Heart right ventricle (tissue), 16 donors: ENCODE data around the gene S100A12. TPM values are rescaled to one million over a fixed set of nuclear protein-coding genes. Genes with fewer than 3 reads are reported as not detected.

Experiments used
- ATAC-seq, 8 donors: fragments of 200-7000 bp; cut with Tn5 transposase; one replicate each; pipeline ENCODE4 v1.9.1; 2020; ENCODE audit warnings: mild to moderate bottlenecking in 8 of 8, moderate library complexity in 8 of 8, moderate number of reproducible peaks in 1 of 8
- DNase-seq, 2 donors: peaks; one replicate each; pipeline ENCODE4 v3.0.0-alpha.2; 2020
- H3K27ac ChIP-seq, 10 donors: fragments of 200-600 bp; sonication (generic) in 2 of 10; one replicate each; pipeline versions ENCODE4 v1.5.0 to v1.8.0; 2020 to 2022; ENCODE audit warnings: mild to moderate bottlenecking in 3 of 10
- H3K27me3 ChIP-seq, 7 donors: fragments of 200-600 bp; one replicate each; pipeline ENCODE4 v1.8.0; 2021 to 2022; ENCODE audit warnings: mild to moderate bottlenecking in 2 of 7
- H3K36me3 ChIP-seq, 9 donors: fragments of 200-600 bp; sonication (generic) in 1 of 9; one replicate each; pipeline versions ENCODE4 v1.5.0 to v1.8.0; 2020 to 2022; ENCODE audit warnings: mild to moderate bottlenecking in 2 of 9
- H3K4me1 ChIP-seq, 9 donors: fragments of 200-600 bp; sonication (generic) in 1 of 9; one replicate each; pipeline versions ENCODE4 v1.5.0 to v1.8.0; 2020 to 2022; ENCODE audit warnings: mild to moderate bottlenecking in 4 of 9
- H3K4me3 ChIP-seq, 10 donors: fragments of 200-600 bp; sonication (generic) in 2 of 10; one replicate each; pipeline versions ENCODE4 v1.5.0 to v1.8.0; 2020 to 2022; ENCODE audit warnings: mild to moderate bottlenecking in 7 of 10, moderate library complexity in 2 of 10
- H3K9me3 ChIP-seq, 11 donors: fragments of 200-600 bp in 10 of 11; sonication (generic) in 2 of 11; one replicate each; pipeline versions ENCODE4 v1.5.0 to v1.8.0; 2013 to 2022; ENCODE audit warnings: mild to moderate bottlenecking in 2 of 11, control low read depth in 1 of 11, moderate library complexity in 1 of 11
- WGBS, 2 donors: extraction: QIAGEN DNeasy Blood & Tissue Kit; methylation state at CpG; one replicate each; pipeline ENCODE4 v1.1.7; 2013; ENCODE audit warnings: inconsistent platforms in 1 of 2; 5-methylcytosine and 5-hydroxymethylcytosine counted together
- intact Hi-C, 10 donors: fragments of 100-400 bp; cut with DNase I; formaldehyde crosslinking; loops; one replicate each; pipeline versions ENCODE4 v1.11.1 to v1.14.2; 2022
- polyA plus RNA-seq, 2 donors: library from polyadenylated mRNA; stranded (reverse); fragments of 200-250 nt; gene quantifications; one replicate each; pipeline ENCODE4 v1.2.3, GENCODE V29; 2013
- total RNA-seq, 10 donors: library from RNA; stranded (reverse); fragmentation: NEBNext Ultra II Directional in 3 of 10; extraction: Animal tissue kit (Norgen Biotek cat#: 25700) in 3 of 10; gene quantifications; one replicate each; pipeline versions ENCODE4 v1.2.1 to v1.2.4, GENCODE V29; 2021 to 2023
- TF ChIP-seq, protein P1 (sequence below), 9 donors: fragments of 200-600 bp; sonication (generic) in 2 of 9; IDR thresholded peaks; one replicate each; pipeline versions ENCODE4 v1.5.0 to v1.8.0; 2021 to 2022; ENCODE audit warnings: antibody characterized with exemption in 9 of 9, mild to moderate bottlenecking in 5 of 9, moderate library complexity in 1 of 9
- donor health status: Arrhythmogenic right ventricular cardiomyopathy.
- donor health status: ischemic (EF 13 %, LVEDD 7.1; RV severe dilation, severe dysfunction).
- donor health status: healthy with polysubstance abuse.
- donor health status: DM: no; HTN: yes; CAD: no.
- donor health status: DM: no; HTN: no; CAD: no.
- donor health status: ischemic (EF 25% LVEDD 6.9; RV normal size, moderate dysfunction).
- donor health status: ischemic (EF 25% LVEDD 5.7; RV mildly dilated, moderate dysfunction).
- donor health status: healthy.
- donor health status: DM: yes; HTN: yes; CAD: no.
- donor health status: Ischemic cardiomyopathy.
- donor health status: ischemic (EF 35%, LVEDD 5.7; RV mildly dilated, moderate dysfunction).
- donor health status: nonischemic (EF 11% LVEDD 7.7; RV severe dilation, severe dysfunction).
- donor health status: DM: yes; HTN: yes; CAD: no.
- donor health status: PGD.
- donor health status: ischemic (EF 29% LVEDD 5.4; RV normal size, mild dysfunction).
- donor health status: nonischemic (EF 23%, LVEDD 6.1; RV moderate dilation, normal function).

S100A12 gene
- total and polyA plus RNA-seq, 12 donors: 0.49 to 12.9 (median 4.1) TPM; not detected in 1

DNA sequence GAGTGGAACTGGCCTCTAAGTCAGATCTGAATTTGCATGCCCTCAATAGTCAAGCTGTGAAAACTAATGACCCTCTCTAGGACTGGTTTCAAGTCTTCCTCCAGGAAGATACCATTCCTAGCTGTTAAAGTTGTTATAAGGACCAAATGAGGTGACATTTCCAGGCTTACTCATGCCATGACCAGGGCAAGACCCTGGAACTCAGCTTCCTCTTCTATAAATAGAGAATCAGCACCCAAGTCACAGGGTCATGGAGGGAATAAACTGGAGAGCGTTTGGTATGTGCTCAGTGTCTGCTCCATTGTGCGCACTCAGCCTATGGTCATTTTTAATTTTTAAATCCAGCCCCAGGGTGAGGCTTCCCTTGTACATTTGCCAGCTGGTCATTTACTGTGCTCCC, 15.2 kb downstream of the S100A12 start:
- H3K9me3 ChIP-seq: no peaks in the 10 kb centered on the region
- 74 to 81% methylated on average over 2 of the region's 2 CpGs for WGBS, 2 donors
- DNase-seq (no peak), ATAC-seq (peak in 5 of 8 donors; percentile 26 to 60 (median 43))
- TF ChIP-seq, protein P1, sequence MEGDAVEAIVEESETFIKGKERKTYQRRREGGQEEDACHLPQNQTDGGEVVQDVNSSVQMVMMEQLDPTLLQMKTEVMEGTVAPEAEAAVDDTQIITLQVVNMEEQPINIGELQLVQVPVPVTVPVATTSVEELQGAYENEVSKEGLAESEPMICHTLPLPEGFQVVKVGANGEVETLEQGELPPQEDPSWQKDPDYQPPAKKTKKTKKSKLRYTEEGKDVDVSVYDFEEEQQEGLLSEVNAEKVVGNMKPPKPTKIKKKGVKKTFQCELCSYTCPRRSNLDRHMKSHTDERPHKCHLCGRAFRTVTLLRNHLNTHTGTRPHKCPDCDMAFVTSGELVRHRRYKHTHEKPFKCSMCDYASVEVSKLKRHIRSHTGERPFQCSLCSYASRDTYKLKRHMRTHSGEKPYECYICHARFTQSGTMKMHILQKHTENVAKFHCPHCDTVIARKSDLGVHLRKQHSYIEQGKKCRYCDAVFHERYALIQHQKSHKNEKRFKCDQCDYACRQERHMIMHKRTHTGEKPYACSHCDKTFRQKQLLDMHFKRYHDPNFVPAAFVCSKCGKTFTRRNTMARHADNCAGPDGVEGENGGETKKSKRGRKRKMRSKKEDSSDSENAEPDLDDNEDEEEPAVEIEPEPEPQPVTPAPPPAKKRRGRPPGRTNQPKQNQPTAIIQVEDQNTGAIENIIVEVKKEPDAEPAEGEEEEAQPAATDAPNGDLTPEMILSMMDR (IDR thresholded peaks at IDR 0.05): no peak
- intact Hi-C loops: loop anchor here in 1 of 10 donors (5.0 kb wide), 1 partner anchor 122 kb away; no protein-coding TSS in a partner anchor
- peaks cover 0 to 60% (median 6%) of the 10 kb centered on the region in 9 donors for H3K4me1 ChIP-seq
- H3K4me3 ChIP-seq: peak overlapping the region in 1 of 10 donors; percentile 50
- peak overlapping the region in 2 of 10 donors; percentile 10 to 86 for H3K27ac ChIP-seq
- peaks cover 0 to 5% (median 0%) of the 10 kb centered on the region in 9 donors for H3K36me3 ChIP-seq
- H3K27me3 ChIP-seq: no peaks in the 10 kb centered on the region

DNA sequence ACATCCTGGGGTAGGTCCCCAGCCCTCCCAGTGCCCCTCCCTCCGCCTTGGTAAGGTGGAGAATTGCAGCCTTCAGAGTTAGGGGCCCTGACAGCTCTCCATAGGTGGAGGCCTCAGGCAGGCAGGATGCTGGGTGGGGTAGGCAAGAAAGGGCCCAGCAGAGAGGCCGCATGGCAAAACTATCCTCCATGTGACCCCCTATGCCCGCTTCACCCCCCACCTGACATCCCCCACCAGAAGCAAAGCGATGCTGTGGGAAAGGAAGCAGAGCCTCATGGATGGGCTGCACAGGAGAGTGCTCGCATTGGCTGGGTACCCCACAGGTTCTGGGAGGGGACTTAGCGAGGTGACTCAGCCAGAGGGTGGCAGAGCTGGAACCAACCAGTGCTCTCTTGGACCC, 16.2 kb downstream of the S100A12 start:
- H3K36me3 ChIP-seq: peaks cover 0 to 5% (median 0%) of the 10 kb centered on the region in 9 donors
- DNase-seq: no peak
- peak overlapping the region in 2 of 10 donors; percentile 48 to 86 for H3K27ac ChIP-seq
- ATAC-seq: no peak
- peaks cover 0 to 51% (median 6%) of the 10 kb centered on the region in 9 donors for H3K4me1 ChIP-seq
- peak overlapping the region in 1 of 10 donors; percentile 50 for H3K4me3 ChIP-seq
- no peaks in the 10 kb centered on the region for H3K9me3 ChIP-seq
- no peaks in the 10 kb centered on the region for H3K27me3 ChIP-seq
- intact Hi-C loops: loop anchor here in 4 of 10 donors (5.0 to 10.0 kb wide), 3 partner anchors 48 to 386 kb away; partner anchors contain the start of gene S100A2 (in 3 of the 4)
- WGBS, 2 donors: 93 to 95% methylated on average over 6 of the region's 6 CpGs
- TF ChIP-seq, protein P1 (IDR thresholded peaks at IDR 0.05): no peak

GRCh38 chr1:153358691-153358975, 16.8 kb downstream of the S100A12 start:
- 95 to 98% methylated on average over 3 of the region's 3 CpGs for WGBS, 2 donors
- Histone ChIP-seq H3K4me1 (peaks cover 0 to 46% (median 6%) of the 10 kb centered on the region in 9 donors), H3K36me3 (peaks cover 0 to 5% (median 0%) of the 10 kb centered on the region in 9 donors), H3K9me3 (no peaks in the 10 kb centered on the region), H3K4me3 (peak overlapping the region in 4 of 10 donors; percentile 3 to 50 (median 12)), H3K27ac (peak overlapping the region in 2 of 10 donors; percentile 48 to 86), H3K27me3 (no peaks in the 10 kb centered on the region)
- TF ChIP-seq, protein P1 (IDR thresholded peaks at IDR 0.05): no peak
- intact Hi-C loops: loop anchor here in 4 of 10 donors (5.0 to 10.0 kb wide), 3 partner anchors 49 to 386 kb away; partner anchors contain the start of gene S100A2 (in 3 of the 4)
- no peak for DNase-seq
- no peak for ATAC-seq

DNA sequence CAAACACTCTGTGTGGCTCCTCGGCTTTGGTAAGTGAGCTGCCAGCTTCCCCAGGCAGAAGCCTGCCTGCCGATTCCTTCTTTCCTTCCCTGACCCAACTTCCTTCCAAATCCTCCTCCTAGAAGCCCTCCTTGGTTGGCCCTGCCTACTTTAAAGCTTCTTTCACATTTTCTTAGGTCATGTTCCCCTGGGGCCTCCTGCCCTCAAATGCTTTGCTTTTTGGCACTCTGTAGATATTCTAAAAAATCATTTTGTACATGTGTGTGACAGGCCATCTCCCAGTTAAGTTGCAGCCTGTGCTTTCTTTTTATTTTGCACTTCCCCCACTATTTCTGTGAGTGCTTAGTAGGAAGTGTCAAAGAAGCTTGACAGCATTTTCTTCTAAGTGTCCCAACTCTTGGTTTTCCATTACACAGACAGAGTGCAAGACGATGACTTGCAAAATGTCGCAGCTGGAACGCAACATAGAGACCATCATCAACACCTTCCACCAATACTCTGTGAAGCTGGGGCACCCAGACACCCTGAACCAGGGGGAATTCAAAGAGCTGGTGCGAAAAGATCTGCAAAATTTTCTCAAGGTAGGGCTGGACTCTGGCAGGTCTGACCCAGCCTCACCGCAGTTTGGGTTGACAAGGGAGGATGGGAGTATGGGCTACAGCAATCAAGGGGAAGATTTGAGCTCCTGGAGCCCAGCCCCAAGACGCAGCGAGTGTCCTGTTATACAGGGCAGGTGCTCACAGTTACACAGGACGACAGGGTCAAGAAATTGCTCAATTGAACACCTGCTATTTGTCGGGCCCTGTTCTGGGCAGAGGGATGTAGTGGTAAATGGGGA, 17.3 kb downstream of the S100A12 start, which contains the start of gene S100A9:
Gene S100A9, plus strand, starts transcription at position 2 of the 838 bp plus-strand sequence. Its CDS starts 430 bp downstream, at position 432.
- peaks cover 0 to 5% (median 0%) of the 10 kb centered on the region in 9 donors for H3K36me3 ChIP-seq
- 84 to 89% methylated on average over 11 of the region's 11 CpGs for WGBS, 2 donors
- H3K4me3 ChIP-seq: peak within 1 kb of the TSS in 4 of 10 donors; percentile 3 to 50 (median 12)
- H3K9me3 ChIP-seq: no peaks in the 10 kb centered on the region
- H3K4me1 ChIP-seq: peaks cover 0 to 42% (median 6%) of the 10 kb centered on the region in 9 donors
- intact Hi-C loops: loop anchor here in 4 of 10 donors (5.0 to 10.0 kb wide), 3 partner anchors 49 to 387 kb away; partner anchors contain the start of gene S100A2 (in 3 of the 4)
- peak in 1 of 8 donors; percentile 31 for ATAC-seq
- H3K27me3 ChIP-seq: no peaks in the 10 kb centered on the region
- DNase-seq: no peak
- TF ChIP-seq, protein P1 (IDR thresholded peaks at IDR 0.05): no peak
- peak within 1 kb of the TSS in 3 of 10 donors; percentile 36 to 86 (median 48) for H3K27ac ChIP-seq
